ENCODE data around the gene DDO. TPM values are rescaled to one million over a fixed set of nuclear protein-coding genes. Genes with fewer than 3 reads are reported as not detected.
A peak's percentile ranks its signal among the peaks of the same experiment; 100 is the strongest.

DDO gene
- total RNA-seq, 2 experiments from 2014 or later: not detected

GRCh38 chr6:110392727-110393126 lies 22.6 kb downstream of the DDO start:
- H3K79me2 ChIP-seq (ENCODE audit: insufficient read depth, low read depth, low read length): no peaks in the 10 kb centered on the region
- no peaks in the 10 kb centered on the region for H3K9me2 ChIP-seq (ENCODE audit: insufficient read depth, low read length)
- no peaks in the 10 kb centered on the region for H3K36me3 ChIP-seq (ENCODE audit: insufficient read depth, low read length)
- ChIA-PET CTCF (ENCODE audit: unreplicated experiment) (interaction anchor here (4.0 kb wide), 1 partner anchor 353 kb away, joined by 27 read pairs; no protein-coding TSS in a partner anchor), POLR2A (interaction anchor here (0.7 kb wide), 1 partner anchor 335 kb away, joined by 3 read pairs; no protein-coding TSS in a partner anchor)
- no peak overlapping the region for H3K4me3 ChIP-seq (ENCODE audit: low read depth, low read length, poor library complexity, severe bottlenecking)
- H2AFZ ChIP-seq (ENCODE audit: low read length): no peak overlapping the region
- H4K20me1 ChIP-seq (ENCODE audit: insufficient read depth, low read length): no peaks in the 10 kb centered on the region
- no peaks in the 10 kb centered on the region for H3K4me1 ChIP-seq (ENCODE audit: insufficient read depth, low read length, poor library complexity, severe bottlenecking)
- intact Hi-C loops (cut with micrococcal nuclease; ENCODE audit: unreplicated experiment): loop anchor here (5.0 kb wide), 1 partner anchor 865 kb away; no protein-coding TSS in a partner anchor
- TF ChIP-seq CTCF (conservative IDR thresholded peaks at IDR 0.05; ENCODE audit: low read length) (no peak), EZH2phosphoT487 (IDR thresholded peaks at IDR 0.05; ENCODE audit: borderline replicate concordance, low read depth, low read length) (no peak)
- H3K9me3 ChIP-seq (ENCODE audit: low read length): no peaks in the 10 kb centered on the region
- H3K4me2 ChIP-seq (ENCODE audit: low read length): no peak overlapping the region
- no peak overlapping the region for H3K27ac ChIP-seq (ENCODE audit: low read depth, low read length, poor library complexity, severe bottlenecking)
- no peak for DNase-seq (ENCODE audit: low spot score)
- BruUV-seq (replicated peaks): no TSS peak

GRCh38 chr6:110390404-110390803 lies 25.0 kb downstream of the DDO start:
- H3K79me2 ChIP-seq (ENCODE audit: insufficient read depth, low read depth, low read length): no peaks in the 10 kb centered on the region
- DNase-seq (ENCODE audit: low spot score): no peak
- H3K27ac ChIP-seq (ENCODE audit: low read depth, low read length, poor library complexity, severe bottlenecking): no peak overlapping the region
- CTCF ChIA-PET (ENCODE audit: unreplicated experiment): interaction anchor here (1.5 to 4.0 kb wide), 2 partner anchors 212 to 351 kb away, joined by 3 to 27 read pairs; no protein-coding TSS in a partner anchor
- H3K36me3 ChIP-seq (ENCODE audit: insufficient read depth, low read length): no peaks in the 10 kb centered on the region
- H3K9me3 ChIP-seq (ENCODE audit: low read length): no peaks in the 10 kb centered on the region
- H4K20me1 ChIP-seq (ENCODE audit: insufficient read depth, low read length): no peaks in the 10 kb centered on the region
- H3K4me3 ChIP-seq (ENCODE audit: low read depth, low read length, poor library complexity, severe bottlenecking): no peak overlapping the region
- no peak overlapping the region for H3K4me2 ChIP-seq (ENCODE audit: low read length)
- TF ChIP-seq EZH2phosphoT487 (IDR thresholded peaks at IDR 0.05; ENCODE audit: borderline replicate concordance, low read depth, low read length): no peak
- TF ChIP-seq CTCF (conservative IDR thresholded peaks at IDR 0.05; ENCODE audit: low read length): no peak
- no peak overlapping the region for H2AFZ ChIP-seq (ENCODE audit: low read length)
- intact Hi-C loops (cut with micrococcal nuclease; ENCODE audit: unreplicated experiment): loop anchor here (1.0 to 5.0 kb wide), 4 partner anchors 212 to 863 kb away; no protein-coding TSS in a partner anchor
- POLR2A ChIA-PET: interaction anchor here (0.5 to 1.0 kb wide), 5 partner anchors 205 to 693 kb away, joined by 3 to 5 read pairs (median 3); no protein-coding TSS in a partner anchor
- H3K9me2 ChIP-seq (ENCODE audit: insufficient read depth, low read length): no peaks in the 10 kb centered on the region
- no TSS peak for BruUV-seq (replicated peaks)
- no peaks in the 10 kb centered on the region for H3K4me1 ChIP-seq (ENCODE audit: insufficient read depth, low read length, poor library complexity, severe bottlenecking)

GRCh38 chr6:110389689-110390382 lies 25.5 kb downstream of the DDO start:
- no peak for TF ChIP-seq EZH2phosphoT487 (IDR thresholded peaks at IDR 0.05; ENCODE audit: borderline replicate concordance, low read depth, low read length)
- Histone ChIP-seq H3K27ac (ENCODE audit: low read depth, low read length, poor library complexity, severe bottlenecking) (no peak overlapping the region), H3K9me2 (ENCODE audit: insufficient read depth, low read length) (no peaks in the 10 kb centered on the region), H2AFZ (ENCODE audit: low read length) (no peak overlapping the region), H3K4me2 (ENCODE audit: low read length) (no peak overlapping the region), H3K9me3 (ENCODE audit: low read length) (no peaks in the 10 kb centered on the region), H3K4me3 (ENCODE audit: low read depth, low read length, poor library complexity, severe bottlenecking) (no peak overlapping the region), H4K20me1 (ENCODE audit: insufficient read depth, low read length) (no peaks in the 10 kb centered on the region), H3K36me3 (ENCODE audit: insufficient read depth, low read length) (no peaks in the 10 kb centered on the region), H3K79me2 (ENCODE audit: insufficient read depth, low read depth, low read length) (no peaks in the 10 kb centered on the region), H3K4me1 (ENCODE audit: insufficient read depth, low read length, poor library complexity, severe bottlenecking) (no peaks in the 10 kb centered on the region)
- ChIA-PET CTCF (ENCODE audit: unreplicated experiment) (interaction anchor here (4.0 kb wide), 1 partner anchor 351 kb away, joined by 27 read pairs; no protein-coding TSS in a partner anchor), POLR2A (interaction anchor here (0.5 to 1.0 kb wide), 6 partner anchors 58 to 692 kb away, joined by 3 to 5 read pairs (median 4); no protein-coding TSS in a partner anchor)
- no TSS peak for BruUV-seq (replicated peaks)
- DNase-seq (ENCODE audit: low spot score): peak; percentile 9
- intact Hi-C loops (cut with micrococcal nuclease; ENCODE audit: unreplicated experiment): loop anchor here (1.0 to 5.0 kb wide), 4 partner anchors 212 to 863 kb away; no protein-coding TSS in a partner anchor
